ENCODE data around the gene MTPN. TPM values are rescaled to one million over a fixed set of nuclear protein-coding genes. Genes with fewer than 3 reads are reported as not detected.

The MTPN gene
- total RNA-seq, 1 experiment from 2014 or later, result 148 TPM

- DNase-seq (ENCODE audit: low spot score), result no peak
Measured at GRCh38 chr7:135925210-135925609, 51.9 kb downstream of the MTPN start.

GRCh38 chr7:135924302-135924701, 52.9 kb downstream of the MTPN start:
- peak; percentile 3 for DNase-seq (ENCODE audit: low spot score)

- DNase-seq (ENCODE audit: low spot score), result no peak
Measured at GRCh38 chr7:135922263-135922662, 54.9 kb downstream of the MTPN start.

- no peak for DNase-seq (ENCODE audit: low spot score)
Measured at GRCh38 chr7:135920478-135920877, 56.7 kb downstream of the MTPN start.

GRCh38 chr7:135919071-135919841, 57.9 kb downstream of the MTPN start:
- no peak for DNase-seq (ENCODE audit: low spot score)

GRCh38 chr7:135918134-135918533, 59.0 kb downstream of the MTPN start:
- no peak for DNase-seq (ENCODE audit: low spot score)

- no peak for DNase-seq (ENCODE audit: low spot score)
Measured at GRCh38 chr7:135917721-135918120, 59.4 kb downstream of the MTPN start.

GRCh38 chr7:135914346-135914745, 62.8 kb downstream of the MTPN start:
- no peak for DNase-seq (ENCODE audit: low spot score)

GRCh38 chr7:135913404-135913803, 63.8 kb downstream of the MTPN start:
- no peak for DNase-seq (ENCODE audit: low spot score)

- DNase-seq (ENCODE audit: low spot score), result no peak
Measured at GRCh38 chr7:135911099-135911498, 66.1 kb downstream of the MTPN start.

GRCh38 chr7:135910393-135911036, 66.6 kb downstream of the MTPN start:
- no peak for DNase-seq (ENCODE audit: low spot score)

- DNase-seq (ENCODE audit: low spot score), result no peak
Measured at GRCh38 chr7:135905858-135906257, 71.3 kb downstream of the MTPN start.

GRCh38 chr7:135905355-135905754, 71.8 kb downstream of the MTPN start:
- DNase-seq (ENCODE audit: low spot score), result no peak

GRCh38 chr7:135904282-135904681, 72.9 kb downstream of the MTPN start:
- DNase-seq (ENCODE audit: low spot score), result no peak

GRCh38 chr7:135901585-135902540, 75.3 kb downstream of the MTPN start:
- no peak for DNase-seq (ENCODE audit: low spot score)

GRCh38 chr7:135900065-135900546, 77.1 kb downstream of the MTPN start:
- no peak for DNase-seq (ENCODE audit: low spot score)

- DNase-seq (ENCODE audit: low spot score), result no peak
Measured at GRCh38 chr7:135899458-135900064, 77.6 kb downstream of the MTPN start.

- no peak for DNase-seq (ENCODE audit: low spot score)
Measured at GRCh38 chr7:135898226-135898625, 78.9 kb downstream of the MTPN start.

- no peak for DNase-seq (ENCODE audit: low spot score)
Measured at GRCh38 chr7:135894816-135895215, 82.3 kb downstream of the MTPN start.

- DNase-seq (ENCODE audit: low spot score), result no peak
Measured at GRCh38 chr7:135889823-135890222, 87.3 kb downstream of the MTPN start.

GRCh38 chr7:135888740-135889139, 88.4 kb downstream of the MTPN start:
- DNase-seq (ENCODE audit: low spot score), result no peak
